Right lobe of liver (tissue), 6 donors: ENCODE measurements around the gene PEAK1. TPM values are rescaled to one million over a fixed set of nuclear protein-coding genes. Genes with fewer than 3 reads are reported as not detected.
A peak's percentile ranks its signal among the peaks of the same experiment; 100 is the strongest.

Experiments used
- ATAC-seq, 4 donors: fragments of 200-7000 bp; cut with Tn5 transposase; one replicate each; pipeline ENCODE4 v1.9.1; 2020; ENCODE audit warnings: mild to moderate bottlenecking in 4 of 4, moderate library complexity in 4 of 4
- DNase-seq, 3 donors: peaks; one replicate each; pipeline ENCODE4 v3.0.0-alpha.2; 2020
- H3K27ac ChIP-seq, 3 donors: fragments of 200-600 bp; one replicate each; pipeline ENCODE4 v1.8.0; 2022
- H3K27me3 ChIP-seq, 2 donors: fragments of 200-600 bp; one replicate each; pipeline ENCODE4 v1.8.0; 2022
- H3K36me3 ChIP-seq, 4 donors: fragments of 200-600 bp; sonication (generic) in 1 of 4; one replicate each; pipeline versions ENCODE4 v1.5.1 to v1.8.0; 2017 to 2022; ENCODE audit warnings: control low read depth in 1 of 4
- H3K4me1 ChIP-seq, 4 donors: fragments of 200-600 bp; sonication (generic) in 1 of 4; one replicate each; pipeline versions ENCODE4 v1.5.1 to v1.8.0; 2017 to 2022; ENCODE audit warnings: control low read depth in 1 of 4
- H3K4me3 ChIP-seq, 3 donors: fragments of 200-600 bp; one replicate each; pipeline ENCODE4 v1.8.0; 2022
- H3K9me3 ChIP-seq, 4 donors: fragments of 200-600 bp; sonication (generic) in 1 of 4; one replicate each; pipeline versions ENCODE4 v1.5.1 to v1.8.0; 2017 to 2022; ENCODE audit warnings: control low read depth in 1 of 4
- POLR2A ChIP-seq: fragments of 450-650 bp; IDR thresholded peaks from one replicate; pipeline ENCODE4 v1.6.1; 2017; ENCODE audit warnings: antibody characterized with exemption, mild to moderate bottlenecking
- WGBS: methylation state at CpG from one replicate; pipeline ENCODE4 v1.1.6; 2018; ENCODE audit warnings: low coverage, low lambda C conversion rate; ENCODE audit not compliant: insufficient coverage; ENCODE audit errors: missing lambda C conversion rate; 5-methylcytosine and 5-hydroxymethylcytosine counted together
- intact Hi-C, 2 donors: fragments of 100-400 bp; cut with DNase I; formaldehyde crosslinking; loops; one replicate each; pipeline versions ENCODE4 v1.11.2 to v1.14.1; 2022
- total RNA-seq, 6 experiments: library from RNA; depleted of rRNA in 2 of 6; stranded (reverse); fragments of >200 nt in 2 of 6; fragmentation: NEBNext Ultra II Directional in 3 of 6; extraction: Animal tissue kit (Norgen Biotek cat#: 25700) in 3 of 6; gene quantifications; one replicate each; pipeline versions ENCODE4 v1.1.0 to v1.2.4, GENCODE V29; 2016 to 2023
- TF ChIP-seq, protein P1 (sequence below), 4 donors: fragments of 200-600 bp in 3 of 4; fragments of 450-650 bp in 1 of 4; IDR thresholded peaks; one replicate each; pipeline versions ENCODE4 v1.5.1 to v1.8.0; 2016 to 2022; ENCODE audit warnings: antibody characterized with exemption in 4 of 4, mild to moderate bottlenecking in 2 of 4
- donor health status: DM: no; HTN: yes; CAD: no.
- donor health status: DM: no; HTN: no; CAD: no.
- donor health status: DM: no; HTN: no; CAD: no.
- donor health status: DM: no; HTN: yes; CAD: no.
- donor health status: DM: no; HTN: yes; CAD: no.

Gene PEAK1
- total RNA-seq, 6 experiments from 2014 or later: 5.9 to 18.4 (median 10.1) TPM

DNA sequence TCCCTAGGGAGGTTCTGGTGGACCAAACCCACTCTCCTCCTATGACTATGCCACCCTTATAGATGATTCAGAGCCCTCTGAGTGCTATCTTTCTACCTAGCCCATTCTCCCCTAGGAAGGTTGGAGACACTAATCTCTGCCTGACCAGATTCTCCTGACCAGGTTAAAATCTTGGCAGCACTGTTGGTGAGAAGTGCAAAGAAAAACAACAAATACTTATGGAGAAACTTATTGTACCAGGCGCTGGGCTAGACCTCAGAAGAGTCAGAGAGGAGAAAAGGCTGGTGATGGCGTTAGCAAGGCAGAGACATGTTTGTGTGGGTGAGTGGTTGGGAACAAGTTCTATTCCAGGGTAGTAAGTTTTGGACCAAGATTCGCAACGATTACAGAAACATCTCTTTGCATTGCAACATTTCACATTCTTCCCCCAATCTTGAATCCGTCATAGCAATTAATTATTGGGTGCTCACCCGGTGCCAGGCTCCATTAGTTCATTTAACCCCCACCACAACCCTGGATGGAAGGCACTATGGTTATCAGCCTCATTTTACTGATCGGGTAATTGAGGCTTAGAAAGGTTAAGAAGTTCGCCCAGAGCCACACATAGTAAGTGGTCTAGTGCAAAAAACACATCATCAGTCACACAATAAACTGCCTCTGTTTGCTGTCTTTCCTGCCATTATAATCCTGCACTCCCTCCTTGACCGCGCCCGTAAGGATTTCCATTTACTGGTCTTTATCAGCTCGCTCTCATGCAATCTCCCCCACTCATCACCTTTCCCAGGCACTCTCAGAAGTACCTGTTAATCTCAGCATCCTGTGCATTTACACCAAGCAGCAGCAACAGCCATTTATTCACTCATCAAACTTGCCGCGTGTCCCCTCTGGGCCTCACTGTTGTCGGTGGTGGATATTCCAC, 348.3 kb downstream of the PEAK1 start:
- 79% methylated on average over 9 of the region's 15 CpGs for WGBS
- no peaks in the 10 kb centered on the region for H3K27me3 ChIP-seq
- H3K4me3 ChIP-seq: peak overlapping the region in 2 of 3 donors; percentile 93
- H3K4me1 ChIP-seq: peaks cover 0 to 24% (median 10%) of the 10 kb centered on the region in 4 donors
- H3K36me3 ChIP-seq: no peaks in the 10 kb centered on the region
- no peak overlapping the region for H3K27ac ChIP-seq
- no peaks in the 10 kb centered on the region for H3K9me3 ChIP-seq
- ATAC-seq (no peak), DNase-seq (no peak)
- intact Hi-C loops: no loop called here
- TF ChIP-seq, protein P1, sequence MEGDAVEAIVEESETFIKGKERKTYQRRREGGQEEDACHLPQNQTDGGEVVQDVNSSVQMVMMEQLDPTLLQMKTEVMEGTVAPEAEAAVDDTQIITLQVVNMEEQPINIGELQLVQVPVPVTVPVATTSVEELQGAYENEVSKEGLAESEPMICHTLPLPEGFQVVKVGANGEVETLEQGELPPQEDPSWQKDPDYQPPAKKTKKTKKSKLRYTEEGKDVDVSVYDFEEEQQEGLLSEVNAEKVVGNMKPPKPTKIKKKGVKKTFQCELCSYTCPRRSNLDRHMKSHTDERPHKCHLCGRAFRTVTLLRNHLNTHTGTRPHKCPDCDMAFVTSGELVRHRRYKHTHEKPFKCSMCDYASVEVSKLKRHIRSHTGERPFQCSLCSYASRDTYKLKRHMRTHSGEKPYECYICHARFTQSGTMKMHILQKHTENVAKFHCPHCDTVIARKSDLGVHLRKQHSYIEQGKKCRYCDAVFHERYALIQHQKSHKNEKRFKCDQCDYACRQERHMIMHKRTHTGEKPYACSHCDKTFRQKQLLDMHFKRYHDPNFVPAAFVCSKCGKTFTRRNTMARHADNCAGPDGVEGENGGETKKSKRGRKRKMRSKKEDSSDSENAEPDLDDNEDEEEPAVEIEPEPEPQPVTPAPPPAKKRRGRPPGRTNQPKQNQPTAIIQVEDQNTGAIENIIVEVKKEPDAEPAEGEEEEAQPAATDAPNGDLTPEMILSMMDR (IDR thresholded peaks at IDR 0.05): no peak
- no peak for TF ChIP-seq POLR2A

DNA sequence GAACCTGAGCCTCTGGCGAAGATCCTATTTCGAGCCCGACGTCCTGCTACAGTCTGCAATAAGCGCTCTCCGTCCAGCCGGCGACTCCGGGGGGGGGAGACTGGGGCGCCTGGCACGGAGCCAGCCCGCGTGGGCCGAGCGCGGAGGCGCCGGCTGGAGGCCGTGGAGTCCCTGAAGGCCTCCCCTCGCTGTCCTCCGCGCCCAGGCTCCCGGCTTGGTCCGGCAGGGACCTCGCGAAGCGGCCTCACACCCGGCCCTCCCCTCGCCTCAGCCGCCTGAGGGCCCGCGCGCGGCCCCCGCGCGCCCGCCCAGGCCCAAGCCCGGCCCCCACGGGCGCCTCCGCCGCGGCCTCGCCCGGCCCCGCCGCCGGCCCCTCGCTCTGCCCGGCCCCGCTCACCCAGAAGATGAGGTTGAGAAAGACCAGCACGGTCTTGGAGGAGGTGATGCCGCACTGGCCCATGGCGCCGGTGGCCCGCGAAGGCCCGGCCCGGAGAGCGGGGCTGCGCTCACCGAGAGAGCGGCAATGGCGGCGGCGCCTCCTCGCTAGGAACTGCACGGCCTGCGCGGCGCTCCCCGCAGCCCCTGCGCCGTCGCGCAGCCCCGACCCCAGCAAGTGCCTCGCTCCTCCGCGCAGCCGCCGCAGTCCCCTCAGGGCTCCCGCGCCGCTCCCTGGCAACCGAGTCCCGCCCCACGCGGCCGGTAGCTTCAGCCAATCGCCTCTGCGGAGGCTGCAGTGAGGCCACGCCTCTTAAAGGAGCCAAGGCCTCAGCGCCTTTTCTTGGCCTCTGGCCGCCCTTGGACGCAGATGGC, 349.2 kb downstream of the PEAK1 start, which contains the start of gene TSPAN3:
TSS of gene TSPAN3 (minus strand) at position 615 of the 810 bp plus-strand sequence. CDS start at position 460, 155 bp downstream.
- TF ChIP-seq, protein P1 (IDR thresholded peaks at IDR 0.05): no peak
- TF ChIP-seq POLR2A: peak; percentile 76
- intact Hi-C loops: no loop called here
- WGBS: 0% methylated on average over 2 of the region's 97 CpGs
- peak within 1 kb of the TSS; percentile 88 to 93 (median 93) for H3K4me3 ChIP-seq
- peaks cover 0 to 26% (median 10%) of the 10 kb centered on the region in 4 donors for H3K4me1 ChIP-seq
- no peaks in the 10 kb centered on the region for H3K9me3 ChIP-seq
- no peaks in the 10 kb centered on the region for H3K27me3 ChIP-seq
- DNase-seq (peak; percentile 95 to 96 (median 95)), ATAC-seq (peak; percentile 95 to 98 (median 97))
- H3K36me3 ChIP-seq: no peaks in the 10 kb centered on the region
- peak within 1 kb of the TSS; percentile 62 to 70 (median 69) for H3K27ac ChIP-seq

DNA sequence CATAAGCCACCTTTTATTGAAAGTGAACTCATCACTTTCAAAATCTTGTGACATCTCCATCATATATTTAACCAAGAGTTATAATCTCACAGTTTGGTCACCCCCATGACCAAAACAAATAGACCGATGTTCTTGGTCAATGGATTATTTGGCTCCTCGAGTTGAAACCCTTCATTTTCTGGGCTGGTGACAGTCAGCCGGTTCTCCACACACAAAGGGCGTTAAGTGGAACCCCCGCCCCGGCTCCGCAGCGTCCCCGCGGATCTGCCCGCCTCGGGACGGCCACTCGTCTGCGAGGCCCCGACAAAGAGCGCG, 349.8 kb downstream of the PEAK1 start:
- ATAC-seq (no peak), DNase-seq (no peak)
- Histone ChIP-seq H3K4me3 (peak overlapping the region; percentile 88 to 93 (median 93)), H3K4me1 (peaks cover 0 to 28% (median 10%) of the 10 kb centered on the region in 4 donors), H3K27me3 (no peaks in the 10 kb centered on the region), H3K27ac (peak overlapping the region; percentile 62 to 70 (median 69)), H3K36me3 (no peaks in the 10 kb centered on the region), H3K9me3 (no peaks in the 10 kb centered on the region)
- WGBS: 0% methylated on average over 11 of the region's 18 CpGs
- intact Hi-C loops: no loop called here
- TF ChIP-seq POLR2A: no peak
- TF ChIP-seq, protein P1 (IDR thresholded peaks at IDR 0.05): no peak

DNA sequence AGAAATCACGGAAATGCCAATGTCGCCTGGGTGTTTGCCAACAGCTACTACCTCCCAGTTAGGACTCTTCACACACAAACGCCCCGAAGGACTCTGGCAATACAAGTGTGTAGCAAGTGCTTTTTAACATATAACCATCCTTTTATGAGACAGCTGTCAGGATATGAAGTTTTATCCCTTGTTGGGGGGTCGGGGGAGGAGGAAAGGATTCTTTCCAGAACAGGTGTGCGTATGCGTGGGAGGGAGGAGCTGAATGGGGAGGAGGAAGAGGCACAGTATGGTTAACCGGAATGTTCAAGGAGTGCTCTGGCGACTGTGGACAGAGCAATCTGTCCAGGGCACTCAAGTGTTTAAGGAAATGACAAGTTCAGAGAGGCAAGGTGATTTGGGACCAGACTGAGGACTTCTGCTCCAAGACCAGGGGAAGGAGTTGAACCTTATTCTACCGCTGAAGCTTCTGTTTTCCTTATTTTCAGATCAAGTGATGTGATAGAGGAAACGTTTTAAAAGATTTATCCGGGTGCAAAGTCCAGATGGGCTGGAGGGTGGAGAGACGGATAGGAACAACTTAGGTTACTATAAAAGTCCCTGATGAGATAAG, 350.3 kb downstream of the PEAK1 start:
- intact Hi-C loops: no loop called here
- 20% methylated on average over 12 of the region's 13 CpGs for WGBS
- no peak for DNase-seq

More for the DNA sequence above, 350.3 kb downstream of the PEAK1 start:
- no peaks in the 10 kb centered on the region for H3K9me3 ChIP-seq
- peaks cover 0 to 33% (median 12%) of the 10 kb centered on the region in 4 donors for H3K4me1 ChIP-seq
- H3K36me3 ChIP-seq: no peaks in the 10 kb centered on the region
- peak overlapping the region in 2 of 3 donors; percentile 93 for H3K4me3 ChIP-seq
- TF ChIP-seq POLR2A: no peak
- TF ChIP-seq, protein P1 (IDR thresholded peaks at IDR 0.05): no peak
- no peak overlapping the region for H3K27ac ChIP-seq
- peak in 1 of 4 donors; percentile 8 for ATAC-seq
- no peaks in the 10 kb centered on the region for H3K27me3 ChIP-seq
